ENCODE measurements around the gene BPTF. TPM values are rescaled to one million over a fixed set of nuclear protein-coding genes. Genes with fewer than 3 reads are reported as not detected.

The BPTF gene
- total RNA-seq, 4 donors from 2014 or later: 67.6 to 213 (median 102) TPM

- Histone ChIP-seq H3K4me1 (peaks cover 17% of the 10 kb centered on the region), H3K27me3 (no peaks in the 10 kb centered on the region), H3K4me3 (no peak overlapping the region), H3K9me3 (no peaks in the 10 kb centered on the region), H3K36me3 (no peaks in the 10 kb centered on the region), H3K27ac (no peak overlapping the region)
- WGBS: 27% methylated on average over 4 of the region's 4 CpGs
- no peak for DNase-seq (ENCODE audit: low spot score in 2 of 2)
- no peak for TF ChIP-seq POLR2A (IDR thresholded peaks at IDR 0.05)
- TF ChIP-seq EP300 (IDR thresholded peaks at IDR 0.05): no peak
Measured at GRCh38 chr17:67836205-67836987, 11.1 kb downstream of the BPTF start.

DNA sequence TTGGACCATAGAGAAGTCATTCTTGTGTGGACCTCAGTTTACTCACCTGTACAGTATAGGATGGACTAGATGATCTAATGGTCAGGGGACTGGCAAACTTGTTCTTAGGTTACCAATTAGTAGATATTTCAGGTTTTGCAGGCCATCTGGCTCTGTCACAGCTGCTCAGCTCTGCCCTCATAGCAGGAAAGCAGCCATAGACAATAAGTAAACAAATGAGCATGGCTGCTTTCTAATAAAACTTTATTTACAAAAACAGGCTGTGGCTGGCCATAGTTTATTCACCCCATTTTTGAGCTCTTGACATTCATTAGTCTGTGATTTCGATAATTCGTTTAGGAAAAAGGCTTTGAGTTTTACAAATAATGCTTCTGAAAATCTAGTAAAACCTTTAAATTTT is 12.7 kb downstream of the BPTF start:
- Histone ChIP-seq H3K4me1 (peaks cover 12% of the 10 kb centered on the region), H3K36me3 (no peaks in the 10 kb centered on the region), H3K27ac (no peak overlapping the region), H3K27me3 (no peaks in the 10 kb centered on the region), H3K9me3 (no peaks in the 10 kb centered on the region), H3K4me3 (no peak overlapping the region)
- TF ChIP-seq, protein P1, sequence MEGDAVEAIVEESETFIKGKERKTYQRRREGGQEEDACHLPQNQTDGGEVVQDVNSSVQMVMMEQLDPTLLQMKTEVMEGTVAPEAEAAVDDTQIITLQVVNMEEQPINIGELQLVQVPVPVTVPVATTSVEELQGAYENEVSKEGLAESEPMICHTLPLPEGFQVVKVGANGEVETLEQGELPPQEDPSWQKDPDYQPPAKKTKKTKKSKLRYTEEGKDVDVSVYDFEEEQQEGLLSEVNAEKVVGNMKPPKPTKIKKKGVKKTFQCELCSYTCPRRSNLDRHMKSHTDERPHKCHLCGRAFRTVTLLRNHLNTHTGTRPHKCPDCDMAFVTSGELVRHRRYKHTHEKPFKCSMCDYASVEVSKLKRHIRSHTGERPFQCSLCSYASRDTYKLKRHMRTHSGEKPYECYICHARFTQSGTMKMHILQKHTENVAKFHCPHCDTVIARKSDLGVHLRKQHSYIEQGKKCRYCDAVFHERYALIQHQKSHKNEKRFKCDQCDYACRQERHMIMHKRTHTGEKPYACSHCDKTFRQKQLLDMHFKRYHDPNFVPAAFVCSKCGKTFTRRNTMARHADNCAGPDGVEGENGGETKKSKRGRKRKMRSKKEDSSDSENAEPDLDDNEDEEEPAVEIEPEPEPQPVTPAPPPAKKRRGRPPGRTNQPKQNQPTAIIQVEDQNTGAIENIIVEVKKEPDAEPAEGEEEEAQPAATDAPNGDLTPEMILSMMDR (IDR thresholded peaks at IDR 0.05): no peak
- TF ChIP-seq POLR2AphosphoS5 (IDR thresholded peaks at IDR 0.05) (no peak), POLR2A (IDR thresholded peaks at IDR 0.05) (no peak), EP300 (IDR thresholded peaks at IDR 0.05) (no peak)
- no peak for DNase-seq (ENCODE audit: low spot score in 2 of 2)
- WGBS: 95% methylated on average over 2 of the region's 2 CpGs

GRCh38 chr17:67838538-67838937 is 13.2 kb downstream of the BPTF start:
- Histone ChIP-seq H3K27me3 (no peaks in the 10 kb centered on the region), H3K9me3 (no peaks in the 10 kb centered on the region), H3K27ac (no peak overlapping the region), H3K36me3 (no peaks in the 10 kb centered on the region), H3K4me1 (peaks cover 12% of the 10 kb centered on the region), H3K4me3 (no peak overlapping the region)
- TF ChIP-seq POLR2A (IDR thresholded peaks at IDR 0.05) (no peak), POLR2AphosphoS5 (IDR thresholded peaks at IDR 0.05) (no peak), EP300 (IDR thresholded peaks at IDR 0.05) (no peak)
- TF ChIP-seq, protein P1 (IDR thresholded peaks at IDR 0.05): no peak
- 71% methylated on average over 3 of the region's 3 CpGs for WGBS
- DNase-seq (ENCODE audit: low spot score in 2 of 2): no peak

GRCh38 chr17:67841992-67842391 is 16.7 kb downstream of the BPTF start:
- H3K4me3 ChIP-seq: no peak overlapping the region
- no peaks in the 10 kb centered on the region for H3K9me3 ChIP-seq
- no peaks in the 10 kb centered on the region for H3K36me3 ChIP-seq
- peaks cover 5% of the 10 kb centered on the region for H3K4me1 ChIP-seq
- no peak for TF ChIP-seq POLR2AphosphoS5 (IDR thresholded peaks at IDR 0.05)
- TF ChIP-seq EP300 (IDR thresholded peaks at IDR 0.05): no peak
- TF ChIP-seq POLR2A (IDR thresholded peaks at IDR 0.05): no peak
- TF ChIP-seq, protein P1 (IDR thresholded peaks at IDR 0.05): no peak
- DNase-seq (ENCODE audit: low spot score in 2 of 2): no peak
- no peak overlapping the region for H3K27ac ChIP-seq
- H3K27me3 ChIP-seq: no peaks in the 10 kb centered on the region
- 95% methylated on average over 2 of the region's 2 CpGs for WGBS

DNA sequence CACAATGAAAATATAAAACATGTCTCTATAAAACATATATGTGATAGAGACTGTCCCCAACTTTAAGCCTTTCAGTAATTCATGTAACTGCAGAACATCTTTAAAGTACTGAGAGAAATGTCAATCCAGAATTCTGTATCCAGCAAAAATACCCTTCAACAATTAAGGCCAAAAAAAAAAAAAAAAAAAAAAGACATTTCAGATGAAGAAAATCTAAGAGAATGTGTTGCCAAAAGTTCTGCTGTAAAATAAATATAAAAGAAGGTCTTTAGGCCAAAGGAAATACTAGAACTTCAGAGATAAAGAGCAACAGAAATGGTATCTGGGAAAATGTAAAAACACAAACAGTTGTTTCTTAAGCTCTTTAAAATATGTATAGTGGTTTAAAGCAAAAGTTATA is 17.3 kb downstream of the BPTF start:
- Histone ChIP-seq H3K9me3 (no peaks in the 10 kb centered on the region), H3K36me3 (no peaks in the 10 kb centered on the region), H3K4me3 (no peak overlapping the region), H3K27me3 (no peaks in the 10 kb centered on the region), H3K27ac (no peak overlapping the region), H3K4me1 (peaks cover 5% of the 10 kb centered on the region)
- TF ChIP-seq, protein P1 (IDR thresholded peaks at IDR 0.05): no peak
- no peak for TF ChIP-seq EP300 (IDR thresholded peaks at IDR 0.05)
- TF ChIP-seq POLR2A (IDR thresholded peaks at IDR 0.05): no peak
- no peak for TF ChIP-seq POLR2AphosphoS5 (IDR thresholded peaks at IDR 0.05)
- no peak for DNase-seq (ENCODE audit: low spot score in 2 of 2)

Data from suprapubic skin (tissue), 4 donors.